Muscle layer of duodenum (tissue), 2 donors: ENCODE results near the gene SLAMF8.

Experiments
- H3K27ac ChIP-seq: one replicate; pipeline ENCODE4 v1.7.0; 2013; ENCODE audit warnings: mild to moderate bottlenecking, low read length
- H3K27me3 ChIP-seq: one replicate; pipeline ENCODE4 v1.7.0; 2013; ENCODE audit warnings: low read depth, mild to moderate bottlenecking, control low read depth, low read length
- H3K36me3 ChIP-seq, 2 donors: one replicate each; pipeline ENCODE4 v1.7.0; 2013; ENCODE audit warnings: low read length in 2 of 2, control low read depth in 1 of 2, mild to moderate bottlenecking in 1 of 2; ENCODE audit not compliant: insufficient read depth in 2 of 2, control insufficient read depth in 1 of 2
- H3K4me1 ChIP-seq, 2 donors: one replicate each; pipeline ENCODE4 v1.7.0; 2013; ENCODE audit warnings: low read length in 2 of 2, mild to moderate bottlenecking in 2 of 2, control low read depth in 1 of 2, moderate library complexity in 1 of 2; ENCODE audit not compliant: insufficient read depth in 2 of 2, control insufficient read depth in 1 of 2
- H3K4me3 ChIP-seq, 2 donors: one replicate each; pipeline ENCODE4 v1.7.0; 2013; ENCODE audit warnings: low read length in 2 of 2, low read depth in 1 of 2, mild to moderate bottlenecking in 1 of 2
- H3K9me3 ChIP-seq, 2 donors: one replicate each; pipeline ENCODE4 v1.7.0; 2013; ENCODE audit warnings: low read length in 2 of 2, control low read depth in 1 of 2, mild to moderate bottlenecking in 1 of 2; ENCODE audit not compliant: control insufficient read depth in 1 of 2
- donor health status: healthy.

Gene SLAMF8

GRCh38 chr1:159795534-159795933, 31.1 kb upstream of the SLAMF8 start:
- Histone ChIP-seq H3K4me1 (no peaks in the 10 kb centered on the region), H3K4me3 (no peak overlapping the region), H3K9me3 (no peaks in the 10 kb centered on the region), H3K36me3 (no peaks in the 10 kb centered on the region), H3K27me3 (no peaks in the 10 kb centered on the region), H3K27ac (no peak overlapping the region)

- no peaks in the 10 kb centered on the region for H3K9me3 ChIP-seq
- H3K27me3 ChIP-seq = no peaks in the 10 kb centered on the region
- no peaks in the 10 kb centered on the region for H3K36me3 ChIP-seq
- no peak overlapping the region for H3K4me3 ChIP-seq
- no peak overlapping the region for H3K27ac ChIP-seq
- no peaks in the 10 kb centered on the region for H3K4me1 ChIP-seq
Measured at GRCh38 chr1:159798893-159799292, 27.8 kb upstream of the SLAMF8 start.

DNA sequence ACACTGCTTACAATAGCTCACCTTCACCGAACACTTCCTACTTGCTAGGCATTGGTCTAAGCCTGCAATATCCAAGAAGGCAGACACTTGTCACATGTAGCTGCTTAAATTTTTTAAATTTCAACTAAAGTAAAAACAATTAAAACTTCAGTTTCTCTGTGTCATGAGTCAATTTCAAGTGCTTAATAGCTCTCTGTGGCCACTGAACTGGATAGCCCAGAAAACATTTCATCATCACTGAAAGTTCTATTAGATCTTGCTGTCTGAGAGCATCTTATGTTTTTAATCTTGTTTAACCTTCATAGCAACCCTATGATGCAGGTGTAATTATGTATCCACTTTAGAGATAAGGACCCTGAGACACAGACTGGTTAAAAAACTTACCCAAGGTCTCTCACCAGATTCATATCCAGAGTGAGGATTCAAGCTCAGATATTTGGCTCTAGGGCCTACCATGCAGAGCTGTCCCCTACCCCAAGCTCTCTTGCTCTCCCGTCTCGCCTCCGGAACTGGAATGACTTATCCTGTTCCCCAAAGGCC, 27.2 kb upstream of the SLAMF8 start:
- Histone ChIP-seq H3K4me3 (no peak overlapping the region), H3K27ac (no peak overlapping the region), H3K4me1 (no peaks in the 10 kb centered on the region), H3K27me3 (no peaks in the 10 kb centered on the region), H3K36me3 (no peaks in the 10 kb centered on the region), H3K9me3 (no peaks in the 10 kb centered on the region)

DNA sequence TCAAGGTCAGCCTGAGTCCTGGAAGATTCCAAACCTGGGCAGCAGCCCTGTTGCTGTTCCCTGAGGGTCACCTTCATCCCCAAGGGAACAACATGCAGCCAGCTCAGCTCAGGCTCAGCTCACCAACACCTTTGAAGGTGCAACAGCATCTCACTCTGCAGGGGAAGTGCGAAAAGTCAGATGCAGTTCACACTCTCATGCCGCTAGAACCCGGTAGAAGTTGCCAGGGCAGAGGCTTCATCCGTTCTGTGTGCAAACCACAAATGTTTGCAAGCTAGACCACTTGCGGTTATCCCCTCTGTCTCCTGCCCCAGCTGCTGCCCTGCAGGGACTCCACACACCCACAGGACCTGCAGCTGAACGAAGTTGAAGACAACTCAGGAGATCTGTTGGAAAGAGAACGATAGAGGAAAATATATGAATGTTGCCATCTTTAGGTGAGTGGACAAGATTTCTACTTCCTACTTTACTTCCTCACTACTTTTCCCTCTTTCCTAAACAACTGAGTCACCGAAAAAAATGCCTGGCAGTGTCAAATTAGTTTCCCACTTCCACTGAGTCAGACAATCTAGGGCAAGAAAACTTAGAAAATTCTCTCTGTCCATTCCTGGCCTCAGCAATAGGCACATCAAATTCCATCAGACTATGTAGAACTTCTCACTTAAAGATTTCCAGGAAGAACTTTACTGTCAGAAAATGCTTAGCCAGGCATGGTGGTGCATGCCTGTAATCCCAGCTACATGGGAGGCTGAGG, 26.3 kb upstream of the SLAMF8 start:
- Histone ChIP-seq H3K9me3 (no peaks in the 10 kb centered on the region), H3K4me3 (no peak overlapping the region), H3K27ac (no peak overlapping the region)

GRCh38 chr1:159802111-159802510, 24.6 kb upstream of the SLAMF8 start, which contains the start of gene FCRL6:
TSS of gene FCRL6 (plus strand) at chr1:159802360. CDS start at chr1:159802425, 65 bp downstream.
- Histone ChIP-seq H3K27ac (no peak within 1 kb of the TSS), H3K9me3 (no peaks in the 10 kb centered on the region), H3K36me3 (no peaks in the 10 kb centered on the region), H3K4me3 (no peak within 1 kb of the TSS), H3K4me1 (no peaks in the 10 kb centered on the region), H3K27me3 (no peaks in the 10 kb centered on the region)

More for the DNA sequence above, 26.3 kb upstream of the SLAMF8 start:
- no peaks in the 10 kb centered on the region for H3K27me3 ChIP-seq
- no peaks in the 10 kb centered on the region for H3K36me3 ChIP-seq
- H3K4me1 ChIP-seq = no peaks in the 10 kb centered on the region

GRCh38 chr1:159803956-159804689, 22.6 kb upstream of the SLAMF8 start:
- Histone ChIP-seq H3K27ac (no peak overlapping the region), H3K4me3 (no peak overlapping the region)

DNA sequence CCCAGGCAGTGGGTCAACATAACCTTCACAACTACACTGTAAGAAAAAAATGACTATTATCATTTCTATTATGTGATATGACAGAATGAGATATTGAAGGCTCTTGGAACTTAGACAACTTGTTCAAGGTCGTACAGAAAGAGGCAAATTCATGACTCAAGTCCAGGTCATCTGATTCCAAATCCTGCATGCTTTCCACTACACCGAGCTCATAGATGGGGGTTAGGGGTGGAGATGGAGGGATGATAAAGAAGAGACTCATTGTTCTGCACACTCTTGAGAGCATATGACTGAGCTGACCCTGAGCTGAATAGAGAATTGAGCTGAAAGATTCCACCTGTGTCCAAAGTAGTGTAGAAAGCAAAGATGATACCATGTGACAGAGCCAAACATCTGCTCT, 21.7 kb upstream of the SLAMF8 start:
- Histone ChIP-seq H3K4me1 (no peaks in the 10 kb centered on the region), H3K27ac (no peak overlapping the region), H3K4me3 (no peak overlapping the region), H3K27me3 (no peaks in the 10 kb centered on the region), H3K36me3 (no peaks in the 10 kb centered on the region), H3K9me3 (no peaks in the 10 kb centered on the region)

More at GRCh38 chr1:159803956-159804689, 22.6 kb upstream of the SLAMF8 start:
- Histone ChIP-seq H3K9me3 (no peaks in the 10 kb centered on the region), H3K4me1 (no peaks in the 10 kb centered on the region), H3K27me3 (no peaks in the 10 kb centered on the region), H3K36me3 (no peaks in the 10 kb centered on the region)

DNA sequence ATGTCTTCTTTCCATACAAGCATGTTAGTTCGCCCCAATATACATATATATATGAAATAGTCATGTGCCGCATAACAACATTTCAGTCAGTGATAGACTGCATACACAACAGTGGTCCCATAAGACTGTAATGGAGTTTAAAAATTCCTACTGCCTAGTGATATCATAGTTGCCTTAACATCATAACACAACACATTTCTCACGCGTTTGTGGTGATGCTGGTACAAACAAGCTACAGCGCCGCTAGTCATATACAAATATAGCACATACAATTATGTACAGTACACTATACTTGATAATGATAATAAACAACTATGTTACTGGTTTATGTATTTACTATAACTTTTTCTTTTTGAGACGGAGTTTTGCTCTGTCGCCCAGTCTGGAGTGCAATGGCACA, 10.7 kb upstream of the SLAMF8 start:
- H3K27ac ChIP-seq = no peak overlapping the region
- no peaks in the 10 kb centered on the region for H3K36me3 ChIP-seq
- H3K27me3 ChIP-seq = no peaks in the 10 kb centered on the region
- no peaks in the 10 kb centered on the region for H3K4me1 ChIP-seq
- no peaks in the 10 kb centered on the region for H3K9me3 ChIP-seq
- H3K4me3 ChIP-seq = no peak overlapping the region

GRCh38 chr1:159817276-159818041, 9.2 kb upstream of the SLAMF8 start:
- Histone ChIP-seq H3K27me3 (no peaks in the 10 kb centered on the region), H3K36me3 (no peaks in the 10 kb centered on the region), H3K9me3 (no peaks in the 10 kb centered on the region), H3K4me3 (no peak overlapping the region), H3K4me1 (no peaks in the 10 kb centered on the region), H3K27ac (no peak overlapping the region)

DNA sequence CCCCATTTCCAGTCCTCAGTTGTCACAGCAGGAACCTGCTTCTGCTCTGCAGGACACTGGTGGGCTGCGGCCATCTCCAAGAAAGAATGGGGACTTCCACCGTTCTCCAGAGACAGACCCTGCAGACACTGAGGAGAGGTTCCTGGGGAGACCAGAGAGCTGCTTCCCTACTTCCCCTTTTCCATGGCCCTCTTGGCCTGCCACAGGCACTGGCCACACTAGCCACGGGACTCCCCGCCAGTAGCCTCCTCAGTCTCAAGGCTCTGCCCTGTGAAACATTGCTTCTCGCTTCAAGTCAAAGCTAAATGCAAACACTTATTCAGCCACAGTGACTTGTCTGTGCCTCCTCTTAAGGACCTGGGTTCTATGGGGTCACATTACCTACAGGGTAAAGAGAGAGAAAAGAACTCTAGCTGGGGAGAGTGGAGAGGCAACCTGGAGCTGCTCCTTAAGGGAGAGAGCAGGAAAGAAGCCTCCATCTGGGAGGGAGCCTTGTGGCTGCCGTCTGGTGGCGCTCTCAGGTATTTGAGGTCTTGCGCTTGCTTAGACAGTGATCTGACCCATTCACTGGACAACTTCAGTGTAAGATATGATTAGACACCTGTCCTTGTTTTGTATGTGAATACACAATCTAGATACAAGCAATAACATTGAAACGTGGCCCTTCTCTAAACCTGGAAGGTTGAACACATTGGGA, 5.4 kb upstream of the SLAMF8 start:
- no peaks in the 10 kb centered on the region for H3K9me3 ChIP-seq
- no peak overlapping the region for H3K27ac ChIP-seq
- H3K27me3 ChIP-seq = no peaks in the 10 kb centered on the region
- H3K4me3 ChIP-seq = no peak overlapping the region
- H3K36me3 ChIP-seq = no peaks in the 10 kb centered on the region
- H3K4me1 ChIP-seq = no peaks in the 10 kb centered on the region
